ENCODE results near the gene ARRDC3.

GRCh38 chr5:91424638-91425436 lies 41.7 kb upstream of the ARRDC3 start:
- TF ChIP-seq CTCF (IDR thresholded peaks at IDR 0.05; ENCODE audit: extremely low read depth in 1 of 2, insufficient read depth in 1 of 2, low read depth in 1 of 2, low read length in 2 of 2) (no peak), JUN (IDR thresholded peaks at IDR 0.05; ENCODE audit: borderline replicate concordance, insufficient read depth, insufficient read length, low read depth) (no peak), POLR2A (IDR thresholded peaks at IDR 0.05; ENCODE audit: low read depth, low read length) (no peak), POLR2AphosphoS5 (IDR thresholded peaks at IDR 0.05; ENCODE audit: insufficient read depth, low read depth, low read length) (no peak), EZH2 (IDR thresholded peaks at IDR 0.05; ENCODE audit: borderline replicate concordance, low read depth, low read length, severe bottlenecking) (no peak), MAX (IDR thresholded peaks at IDR 0.05; ENCODE audit: insufficient read depth, insufficient read length) (no peak), GATA2 (IDR thresholded peaks at IDR 0.05; ENCODE audit: insufficient read depth, insufficient read length, low read depth, low read length) (no peak), MYC (IDR thresholded peaks at IDR 0.05; ENCODE audit: low read depth, low read length) (no peak)
